ENCODE data around the gene FAM185A. TPM values are rescaled to one million over a fixed set of nuclear protein-coding genes. Genes with fewer than 3 reads are reported as not detected.
"Not testable (repeated sequence)": the region's sequence is repeated elsewhere in the genome, so short reads cannot be mapped to it uniquely, and the experiment has no call there.

The FAM185A gene
- total RNA-seq, 4 donors from 2014 or later = 7.1 to 16.1 (median 11.7) TPM

DNA sequence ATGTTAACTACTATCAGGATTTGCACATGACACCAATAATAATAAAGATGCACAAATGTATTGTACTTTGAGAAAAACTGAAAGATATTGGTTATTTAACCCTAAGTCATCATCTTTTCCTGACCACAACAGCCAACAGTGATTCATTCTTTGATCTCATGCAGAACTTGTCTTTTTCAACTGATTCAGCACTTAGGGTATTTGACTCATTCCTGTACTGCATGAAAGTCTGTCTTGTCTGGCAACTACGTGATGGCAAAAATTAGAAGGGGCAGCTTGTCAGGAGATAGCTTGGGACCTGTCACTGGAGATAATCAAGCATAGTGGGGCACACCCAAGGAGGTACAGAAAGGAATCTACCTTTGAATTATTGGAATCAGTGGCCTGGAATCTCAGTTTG, 86.2 kb downstream of the FAM185A start:
- ATAC-seq (ENCODE audit: low FRiP score) = peak; percentile 58
- no peak for TF ChIP-seq CTCF (IDR thresholded peaks at IDR 0.05)

GRCh38 chr7:102836191-102836919, 87.6 kb downstream of the FAM185A start:
- no peak for DNase-seq (ENCODE audit: low spot score)
- TF ChIP-seq CTCF (IDR thresholded peaks at IDR 0.05) = no peak
- ATAC-seq (ENCODE audit: low FRiP score) = peak; percentile 86

More for the DNA sequence above, 86.2 kb downstream of the FAM185A start:
- DNase-seq (ENCODE audit: low spot score) = no peak

DNA sequence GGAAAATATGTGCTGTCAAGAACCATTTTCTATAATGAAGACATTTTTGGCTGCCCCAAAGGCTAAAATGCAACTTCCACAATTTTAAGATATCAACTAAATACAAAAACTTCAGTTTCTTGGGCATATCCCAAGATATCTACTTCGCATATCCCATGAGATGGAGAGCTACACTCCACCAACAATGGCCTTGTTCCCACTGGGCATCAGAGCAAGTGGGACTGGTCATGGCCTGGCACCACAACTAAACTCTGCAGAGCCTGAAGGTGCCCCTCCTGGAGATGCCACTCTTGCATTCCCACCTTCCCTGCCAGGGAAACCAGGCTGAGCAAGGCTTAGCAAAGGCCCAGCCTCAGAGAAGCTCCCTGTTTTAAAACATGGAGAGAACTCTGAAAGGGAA, 88.2 kb downstream of the FAM185A start:
- TF ChIP-seq CTCF (IDR thresholded peaks at IDR 0.05) = no peak
- ATAC-seq (ENCODE audit: low FRiP score) (no peak), DNase-seq (ENCODE audit: low spot score) (no peak)

DNA sequence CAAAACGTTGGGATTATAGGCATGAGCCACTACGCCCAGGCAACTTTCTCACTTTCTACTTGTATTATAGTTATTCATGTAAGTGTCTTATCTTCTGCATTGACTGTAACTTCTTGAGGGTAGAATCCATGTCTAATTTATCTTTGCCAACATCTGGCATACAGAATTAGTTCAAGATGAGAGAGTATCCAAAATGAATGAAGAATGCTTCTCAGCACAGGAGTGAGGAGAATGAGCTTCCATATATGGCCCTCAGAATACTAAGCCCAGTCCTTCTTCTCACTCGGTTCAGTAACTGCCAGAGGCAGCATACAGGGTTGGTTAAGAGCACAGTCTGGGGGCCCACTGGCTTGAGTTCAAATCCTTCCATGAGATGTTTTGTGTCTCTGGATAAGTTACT, 89.0 kb downstream of the FAM185A start:
- no peak for DNase-seq (ENCODE audit: low spot score)
- ATAC-seq (ENCODE audit: low FRiP score) = no peak
- TF ChIP-seq CTCF (IDR thresholded peaks at IDR 0.05) = no peak

DNA sequence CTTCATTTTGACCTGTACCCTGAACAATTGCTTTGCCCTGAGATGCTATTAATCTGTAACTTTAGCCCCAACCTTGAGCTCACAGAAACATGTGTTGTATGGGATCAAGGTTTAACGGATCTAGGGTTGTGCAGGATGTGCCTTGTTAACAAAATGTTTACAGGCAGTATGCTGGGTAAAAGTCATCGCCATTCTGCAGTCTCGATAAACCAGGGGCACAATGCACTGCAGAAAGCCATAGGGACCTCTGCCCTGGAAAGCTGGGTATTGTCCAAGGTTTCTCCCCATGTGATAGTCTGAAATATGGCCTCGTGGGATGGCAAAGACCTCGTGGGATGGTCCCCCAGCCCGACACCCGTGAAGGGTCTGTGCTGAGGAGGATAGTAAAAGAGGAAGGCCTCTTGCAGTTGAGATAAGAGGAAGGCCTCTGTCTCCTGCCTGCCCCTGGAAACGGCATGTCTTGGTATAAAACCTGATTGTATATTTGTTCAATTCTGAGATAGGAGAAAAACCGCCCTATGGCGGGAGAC, 89.8 kb downstream of the FAM185A start:
- not testable (repeated sequence) for DNase-seq (ENCODE audit: low spot score); ATAC-seq (ENCODE audit: low FRiP score)

GRCh38 chr7:102840404-102840803, 91.6 kb downstream of the FAM185A start:
- TF ChIP-seq CTCF (IDR thresholded peaks at IDR 0.05) = no peak
- no peak for DNase-seq (ENCODE audit: low spot score)
- ATAC-seq (ENCODE audit: low FRiP score) = no peak

- no peak for TF ChIP-seq CTCF (IDR thresholded peaks at IDR 0.05)
- ATAC-seq (ENCODE audit: low FRiP score) (no peak), DNase-seq (ENCODE audit: low spot score) (no peak)
Observed at GRCh38 chr7:102841290-102841689, 92.5 kb downstream of the FAM185A start.

All from omental fat pad (tissue), 4 donors.